ENCODE results near the gene RAD51B.
"Not testable (repeated sequence)": the region's sequence is repeated elsewhere in the genome, so short reads cannot be mapped to it uniquely, and the experiment has no call there.

The RAD51B gene

GRCh38 chr14:68033336-68033932 is 213.9 kb downstream of the RAD51B start:
- DNase-seq, result no peak

- no peak for DNase-seq
These were observed 215.3 kb downstream of the RAD51B start for GRCh38 chr14:68034896-68035295.

- DNase-seq, result no peak
These were observed 216.6 kb downstream of the RAD51B start for GRCh38 chr14:68036202-68036601.

DNA sequence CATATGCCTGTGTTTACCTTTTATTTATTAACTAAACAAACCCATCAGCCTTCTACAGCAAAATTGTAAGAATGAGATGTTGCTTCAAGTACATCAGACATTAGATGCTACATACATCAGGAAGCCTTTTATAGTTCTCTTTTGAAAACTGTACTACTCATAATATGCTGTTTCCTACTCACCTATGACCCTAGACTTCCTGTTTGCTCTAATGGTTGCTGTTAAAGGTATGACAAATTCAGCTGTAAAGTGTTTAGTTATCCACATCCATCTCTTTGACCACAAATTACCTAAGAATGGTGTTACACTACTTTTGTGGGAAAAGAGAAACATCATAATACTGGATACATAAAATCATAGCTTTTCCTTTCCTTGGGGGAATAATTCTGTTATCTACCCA is 220.0 kb downstream of the RAD51B start:
- no peak for DNase-seq

DNA sequence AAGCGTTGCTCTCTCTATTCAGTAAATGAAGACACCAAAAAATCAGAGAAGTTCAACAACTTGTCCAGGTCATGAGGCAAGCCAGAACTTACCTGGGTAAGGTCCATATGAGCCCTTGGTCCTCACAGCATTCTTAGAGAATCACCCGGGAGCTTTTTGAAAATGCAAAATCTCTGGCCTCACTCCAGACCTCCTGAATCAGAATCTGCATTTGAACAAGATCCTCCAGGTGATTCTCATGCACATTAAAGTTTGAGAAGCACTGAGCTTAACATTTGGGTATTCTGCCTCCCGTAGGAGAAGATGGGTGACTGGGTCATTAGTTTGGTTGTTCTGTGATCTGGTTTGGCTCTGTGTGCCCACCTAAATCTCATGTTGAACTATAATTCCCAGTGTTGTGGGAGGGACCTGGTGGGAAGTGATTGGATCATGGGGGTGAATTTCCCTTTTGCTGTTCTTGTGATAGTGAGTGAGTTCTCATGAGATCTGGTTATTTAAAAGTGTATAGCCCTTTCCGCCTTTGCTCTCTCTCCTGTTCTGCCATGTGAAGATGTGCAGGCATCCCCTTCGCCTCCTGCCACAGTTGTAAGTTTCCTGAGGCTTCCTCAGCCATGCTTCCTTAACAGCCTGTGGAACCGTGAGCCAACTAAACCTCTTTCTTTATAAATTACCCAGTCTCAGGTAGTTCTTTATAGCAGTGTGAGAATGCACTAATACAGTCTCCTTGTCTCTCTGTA is 221.2 kb downstream of the RAD51B start:
- DNase-seq, result no peak

GRCh38 chr14:68041876-68042354 is 222.3 kb downstream of the RAD51B start:
- no peak for DNase-seq

- DNase-seq, result no peak
These were observed 223.1 kb downstream of the RAD51B start for GRCh38 chr14:68042586-68043210.

- DNase-seq, result no peak
These were observed 224.2 kb downstream of the RAD51B start for GRCh38 chr14:68043752-68044151.

DNA sequence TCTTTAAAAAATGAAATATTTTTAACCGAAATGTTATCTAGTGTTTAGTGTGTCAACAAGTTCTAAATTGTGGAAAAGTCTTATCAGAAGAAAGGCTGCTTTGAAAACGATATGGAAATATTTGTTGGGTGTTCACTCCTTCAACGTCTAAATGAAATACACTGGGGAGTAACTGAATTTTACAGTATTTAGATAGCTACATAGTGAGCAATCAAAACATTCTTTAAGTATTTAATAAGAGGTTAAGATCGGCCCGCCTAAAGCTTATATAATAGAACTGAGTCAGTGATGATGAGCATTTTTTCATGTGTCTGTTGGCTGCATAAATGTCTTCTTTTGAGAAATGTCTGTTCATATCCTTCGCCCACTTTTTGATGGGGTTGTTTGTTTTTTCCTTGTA is 228.3 kb downstream of the RAD51B start:
- DNase-seq, result no peak

DNA sequence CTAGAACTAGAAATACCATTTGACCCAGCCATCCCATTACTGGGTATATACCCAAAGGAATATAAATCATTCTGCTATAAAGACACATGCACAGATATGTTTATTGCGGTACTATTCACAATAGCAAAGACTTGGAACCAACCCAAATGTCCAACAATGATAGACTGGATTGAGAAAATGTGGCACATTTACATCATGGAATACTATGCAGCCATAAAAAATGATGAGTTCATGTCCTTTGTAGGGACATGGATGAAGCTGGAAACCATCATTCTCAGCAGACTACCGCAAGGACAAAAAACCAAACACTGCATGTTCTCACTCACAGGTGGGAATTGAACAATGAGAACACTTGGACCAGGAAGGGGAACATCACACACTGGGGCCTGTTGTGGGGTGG is 229.2 kb downstream of the RAD51B start:
- not testable (repeated sequence) for DNase-seq

DNA sequence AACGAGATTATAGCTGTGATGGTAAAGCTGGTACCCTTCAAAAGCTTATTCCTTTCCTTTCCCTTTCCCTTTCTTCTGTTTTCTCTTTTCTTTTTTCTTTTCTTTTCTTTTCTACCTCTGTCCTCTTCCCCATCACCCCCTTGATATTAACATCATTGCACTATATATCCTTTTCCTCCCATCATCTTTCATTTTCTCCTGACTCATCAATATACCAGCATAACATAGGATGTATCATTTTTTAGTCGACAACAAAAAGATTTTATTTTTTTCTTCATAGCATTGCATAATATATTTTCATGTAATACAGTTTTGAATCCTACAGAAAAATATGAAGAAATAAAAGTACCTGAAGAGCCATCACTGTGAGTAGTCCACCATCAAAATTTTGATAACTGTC is 230.6 kb downstream of the RAD51B start:
- no peak for DNase-seq

- DNase-seq, result no peak
These were observed 231.6 kb downstream of the RAD51B start for GRCh38 chr14:68051146-68051545.

DNA sequence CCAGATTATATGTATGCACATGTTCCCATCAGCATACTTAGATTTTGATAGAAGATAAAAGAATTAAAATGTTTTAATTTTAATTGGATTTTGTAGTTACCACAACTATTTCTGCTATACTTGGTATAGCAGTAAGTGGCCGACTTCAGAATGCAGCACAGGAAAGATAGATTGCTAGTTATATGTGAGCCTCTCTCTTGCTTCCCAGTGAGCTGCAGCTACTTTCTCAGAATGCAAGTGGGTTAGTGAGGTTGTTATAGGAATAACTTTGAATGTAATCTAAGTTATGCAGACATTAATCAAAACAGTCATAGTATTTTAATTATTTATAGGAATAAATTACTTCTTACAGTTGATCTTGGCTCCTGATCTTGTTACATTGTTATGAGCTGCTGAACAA is 240.6 kb downstream of the RAD51B start:
- DNase-seq, result no peak

DNA sequence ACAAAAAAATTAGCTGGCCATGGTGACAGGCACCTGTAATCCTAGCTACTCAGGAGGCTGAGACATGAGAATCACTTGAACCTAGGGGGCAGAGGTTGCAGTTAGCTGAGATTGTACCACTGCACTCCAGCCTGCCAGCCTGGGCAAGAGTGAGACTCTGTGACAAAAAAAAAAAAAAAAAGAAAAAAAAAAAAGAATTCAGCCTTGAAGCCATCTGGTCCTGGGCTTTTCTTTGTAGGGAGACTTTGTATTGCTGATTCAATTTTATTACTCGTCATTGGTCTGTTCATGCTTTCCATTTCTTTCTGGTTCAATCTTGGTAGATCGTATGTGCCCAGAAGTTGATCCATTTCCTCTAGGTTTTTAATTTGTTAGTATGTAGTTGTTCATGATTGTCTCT is 243.1 kb downstream of the RAD51B start:
- DNase-seq, result no peak

DNA sequence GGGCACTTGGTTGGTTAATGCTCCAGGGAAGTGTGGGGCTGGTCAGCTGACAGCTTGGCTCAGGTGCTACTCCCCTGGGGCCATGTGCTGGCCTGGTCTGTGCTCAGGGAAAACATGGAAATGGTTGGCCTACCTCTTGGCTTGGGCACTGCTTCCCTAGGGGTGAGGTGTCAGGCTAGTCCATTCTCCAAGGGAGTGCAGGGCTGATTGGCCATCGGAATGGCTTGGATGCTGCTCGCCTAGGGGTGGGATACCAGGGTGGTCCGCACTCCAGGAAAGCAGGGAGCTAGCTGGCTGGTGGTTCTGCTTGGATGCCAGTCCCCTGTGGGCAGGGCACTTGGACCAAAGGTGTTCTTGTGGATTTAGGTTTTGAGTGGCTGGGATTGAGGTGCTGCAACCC is 245.7 kb downstream of the RAD51B start:
- no peak for DNase-seq

DNA sequence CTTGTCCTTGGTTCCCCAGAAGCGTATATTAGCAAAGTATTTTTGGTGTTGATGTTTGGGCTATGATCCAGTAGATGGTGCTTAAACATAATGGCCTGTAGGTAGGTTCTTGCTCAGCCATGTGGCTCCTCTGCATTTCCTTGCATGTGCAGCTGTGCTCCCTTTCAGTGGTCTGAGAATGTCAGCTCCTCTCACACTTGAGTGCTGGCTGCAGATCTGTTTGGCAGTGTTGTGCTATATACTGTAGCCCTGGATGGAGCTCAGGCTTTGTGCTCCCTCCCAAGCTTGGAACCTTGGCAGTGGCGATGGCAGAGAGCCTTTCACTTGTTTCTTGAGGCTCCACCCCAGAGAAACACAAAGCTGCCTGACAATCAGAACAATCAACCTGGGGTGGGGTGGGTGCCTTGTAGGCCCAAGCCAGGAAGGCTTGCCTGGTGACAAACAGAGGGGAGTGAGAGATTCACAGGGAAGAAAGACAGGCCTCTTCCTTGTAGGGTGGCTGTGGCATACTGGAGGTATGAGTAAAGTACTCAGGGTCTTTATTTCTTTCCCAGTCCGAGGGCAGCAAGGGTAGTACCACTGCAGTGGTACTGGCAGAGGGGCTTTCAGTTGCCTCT is 255.3 kb downstream of the RAD51B start:
- DNase-seq, result no peak

DNA sequence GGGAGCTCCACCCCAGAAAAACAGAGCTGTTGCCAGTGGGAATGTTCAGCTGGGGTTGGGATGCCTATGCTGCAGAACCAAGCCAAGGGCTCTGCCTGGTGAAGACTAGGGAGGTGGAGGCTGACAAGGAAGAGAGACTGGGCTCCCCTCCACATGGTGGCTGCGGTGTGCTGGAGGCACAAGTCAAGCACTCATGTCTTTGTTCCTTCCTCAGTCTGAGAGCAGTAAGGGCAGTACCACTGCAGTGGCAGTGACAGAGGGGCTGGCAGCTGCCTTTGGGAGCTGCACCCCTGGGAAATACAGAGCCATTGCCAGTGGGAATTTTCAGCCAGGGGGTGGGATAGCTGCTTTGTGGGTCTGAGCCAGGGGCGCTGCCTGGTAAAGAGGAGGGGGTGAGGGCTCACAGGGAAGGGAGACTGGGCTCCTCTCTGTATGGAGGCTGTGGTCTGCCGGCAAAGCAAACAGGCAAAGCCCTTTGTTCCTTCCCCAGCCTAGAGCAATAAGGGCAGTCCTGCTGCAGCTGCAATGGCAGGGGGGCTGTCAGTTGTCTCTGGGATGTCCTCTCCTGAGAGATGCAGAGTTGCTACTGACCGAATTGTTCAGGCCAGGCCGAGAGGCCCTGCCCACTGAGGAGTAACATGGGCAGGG is 255.9 kb downstream of the RAD51B start:
- no peak for DNase-seq

DNA sequence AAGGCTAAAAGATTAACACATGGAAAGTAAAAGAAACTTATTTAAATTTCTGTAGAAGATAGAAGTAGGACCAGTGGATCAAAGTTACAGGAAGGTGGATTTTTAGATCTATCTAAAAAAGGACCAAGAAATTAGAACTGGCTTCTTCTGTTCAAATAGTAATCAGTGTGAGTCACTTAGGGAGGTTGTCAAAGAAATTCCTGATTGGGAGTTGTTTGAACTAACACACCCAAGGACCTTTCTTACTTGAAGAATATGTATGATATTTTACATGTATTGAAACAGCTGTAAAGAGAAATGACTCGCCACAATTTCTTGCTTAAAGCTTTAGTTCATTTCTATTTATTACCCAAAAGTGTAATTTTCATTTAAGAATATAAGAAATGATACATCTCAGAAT is 256.9 kb downstream of the RAD51B start:
- DNase-seq, result no peak

GRCh38 chr14:68079941-68080697 is 260.5 kb downstream of the RAD51B start:
- no peak for DNase-seq

DNA sequence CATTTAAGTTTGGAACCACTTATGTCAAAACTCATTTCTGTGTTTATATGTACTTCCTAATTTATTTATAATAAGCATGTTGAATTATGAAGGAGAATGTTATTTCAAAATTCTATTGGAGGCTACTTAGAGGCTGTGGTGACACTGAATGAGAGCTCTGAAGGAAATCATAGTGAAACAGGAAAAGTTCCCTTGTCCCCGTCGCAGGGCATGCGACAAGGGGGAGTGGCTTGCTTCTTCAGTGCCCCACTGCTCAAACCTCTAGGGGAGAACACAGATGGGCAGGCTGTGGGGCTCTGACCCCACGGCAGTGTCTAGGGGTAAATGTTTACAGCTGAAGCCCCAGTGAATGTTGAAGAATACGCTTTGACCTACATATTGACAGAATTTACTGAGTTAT is 261.9 kb downstream of the RAD51B start:
- DNase-seq, result no peak

DNA sequence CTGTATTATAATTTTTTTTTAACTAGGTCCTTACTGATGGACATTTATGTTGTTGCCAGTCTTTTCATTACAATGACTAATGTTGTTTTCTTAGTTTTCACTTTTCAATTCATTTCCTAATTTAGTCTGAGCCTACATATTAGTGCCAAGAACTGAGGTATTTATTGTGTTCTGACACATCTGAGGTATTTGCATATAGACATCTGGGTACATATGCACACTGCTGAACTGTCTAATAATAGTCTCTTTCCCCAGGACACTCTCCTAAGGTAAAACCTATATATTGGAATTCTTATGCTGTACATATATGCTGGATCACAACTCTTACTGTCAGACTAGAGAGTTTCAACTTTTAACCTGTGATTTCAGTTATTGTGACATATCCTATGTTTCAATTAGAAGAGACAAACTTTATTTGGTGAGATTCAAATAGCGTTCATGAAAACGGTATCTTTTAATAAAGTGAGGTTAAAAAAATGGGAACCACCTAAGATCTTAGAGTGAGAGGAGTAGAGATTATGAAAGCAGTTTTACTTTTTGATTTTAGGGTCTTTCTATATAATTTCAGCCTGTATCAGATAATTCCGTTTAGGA is 263.2 kb downstream of the RAD51B start:
- DNase-seq, result no peak

- peak in 1 of 2 donors; percentile 1 for DNase-seq
These were observed 264.7 kb downstream of the RAD51B start for GRCh38 chr14:68084256-68084655.
